ENCODE results near the gene SERINC5.
"Not testable (repeated sequence)": the region's sequence is repeated elsewhere in the genome, so short reads cannot be mapped to it uniquely, and the experiment has no call there.

Gene SERINC5

GRCh38 chr5:80187421-80188090 is 68.3 kb downstream of the SERINC5 start:
- H3K4me3 ChIP-seq (ENCODE audit: low read length in 2 of 2) = no peak overlapping the region
- H3K9ac ChIP-seq (ENCODE audit: low read length in 2 of 2) = no peak overlapping the region
- H3K9me3 ChIP-seq (ENCODE audit: control insufficient read depth in 2 of 2, low read length in 2 of 2) = no peaks in the 10 kb centered on the region
- H3K27me3 ChIP-seq (ENCODE audit: control insufficient read depth in 1 of 2, insufficient read depth in 2 of 2, low read length in 2 of 2) = no peaks in the 10 kb centered on the region
- H3K36me3 ChIP-seq (ENCODE audit: control insufficient read depth in 2 of 2, insufficient read depth in 2 of 2, low read length in 2 of 2) = no peaks in the 10 kb centered on the region
- H3K27ac ChIP-seq (ENCODE audit: low read length) = no peak overlapping the region
- peaks cover 14% of the 10 kb centered on the region for H3K4me1 ChIP-seq (ENCODE audit: control insufficient read depth, insufficient read depth, low read length)

GRCh38 chr5:80185535-80185934 is 70.3 kb downstream of the SERINC5 start:
- H3K9ac ChIP-seq (ENCODE audit: low read length in 2 of 2); H3K9me3 ChIP-seq (ENCODE audit: control insufficient read depth in 2 of 2, low read length in 2 of 2); H3K36me3 ChIP-seq (ENCODE audit: control insufficient read depth in 2 of 2, insufficient read depth in 2 of 2, low read length in 2 of 2); H3K4me1 ChIP-seq (ENCODE audit: control insufficient read depth, insufficient read depth, low read length); H3K4me3 ChIP-seq (ENCODE audit: low read length in 2 of 2); H3K27me3 ChIP-seq (ENCODE audit: control insufficient read depth in 1 of 2, insufficient read depth in 2 of 2, low read length in 2 of 2); H3K27ac ChIP-seq (ENCODE audit: low read length): not testable (repeated sequence)

- Histone ChIP-seq H3K4me1 (ENCODE audit: control insufficient read depth, insufficient read depth, low read length) (no peaks in the 10 kb centered on the region), H3K9me3 (ENCODE audit: control insufficient read depth in 2 of 2, low read length in 2 of 2) (no peaks in the 10 kb centered on the region), H3K27ac (ENCODE audit: low read length) (no peak overlapping the region), H3K27me3 (ENCODE audit: control insufficient read depth in 1 of 2, insufficient read depth in 2 of 2, low read length in 2 of 2) (no peaks in the 10 kb centered on the region), H3K4me3 (ENCODE audit: low read length in 2 of 2) (no peak overlapping the region), H3K36me3 (ENCODE audit: control insufficient read depth in 2 of 2, insufficient read depth in 2 of 2, low read length in 2 of 2) (no peaks in the 10 kb centered on the region), H3K9ac (ENCODE audit: low read length in 2 of 2) (no peak overlapping the region)
Observed at GRCh38 chr5:80185095-80185494, 70.8 kb downstream of the SERINC5 start.

- Histone ChIP-seq H3K27me3 (ENCODE audit: control insufficient read depth in 1 of 2, insufficient read depth in 2 of 2, low read length in 2 of 2) (no peaks in the 10 kb centered on the region), H3K9me3 (ENCODE audit: control insufficient read depth in 2 of 2, low read length in 2 of 2) (no peaks in the 10 kb centered on the region), H3K4me1 (ENCODE audit: control insufficient read depth, insufficient read depth, low read length) (no peaks in the 10 kb centered on the region), H3K27ac (ENCODE audit: low read length) (no peak overlapping the region), H3K36me3 (ENCODE audit: control insufficient read depth in 2 of 2, insufficient read depth in 2 of 2, low read length in 2 of 2) (no peaks in the 10 kb centered on the region), H3K4me3 (ENCODE audit: low read length in 2 of 2) (no peak overlapping the region), H3K9ac (ENCODE audit: low read length in 2 of 2) (no peak overlapping the region)
Observed at GRCh38 chr5:80184235-80185023, 71.4 kb downstream of the SERINC5 start.

GRCh38 chr5:80183728-80184234 is 72.1 kb downstream of the SERINC5 start:
- H3K4me3 ChIP-seq (ENCODE audit: low read length in 2 of 2); H3K27ac ChIP-seq (ENCODE audit: low read length); H3K27me3 ChIP-seq (ENCODE audit: control insufficient read depth in 1 of 2, insufficient read depth in 2 of 2, low read length in 2 of 2); H3K36me3 ChIP-seq (ENCODE audit: control insufficient read depth in 2 of 2, insufficient read depth in 2 of 2, low read length in 2 of 2); H3K4me1 ChIP-seq (ENCODE audit: control insufficient read depth, insufficient read depth, low read length); H3K9ac ChIP-seq (ENCODE audit: low read length in 2 of 2); H3K9me3 ChIP-seq (ENCODE audit: control insufficient read depth in 2 of 2, low read length in 2 of 2): not testable (repeated sequence)

GRCh38 chr5:80182809-80183580 is 72.9 kb downstream of the SERINC5 start:
- Histone ChIP-seq H3K36me3 (ENCODE audit: control insufficient read depth in 2 of 2, insufficient read depth in 2 of 2, low read length in 2 of 2) (no peaks in the 10 kb centered on the region), H3K27me3 (ENCODE audit: control insufficient read depth in 1 of 2, insufficient read depth in 2 of 2, low read length in 2 of 2) (no peaks in the 10 kb centered on the region), H3K4me3 (ENCODE audit: low read length in 2 of 2) (no peak overlapping the region), H3K9ac (ENCODE audit: low read length in 2 of 2) (no peak overlapping the region), H3K9me3 (ENCODE audit: control insufficient read depth in 2 of 2, low read length in 2 of 2) (no peaks in the 10 kb centered on the region), H3K4me1 (ENCODE audit: control insufficient read depth, insufficient read depth, low read length) (no peaks in the 10 kb centered on the region), H3K27ac (ENCODE audit: low read length) (no peak overlapping the region)

GRCh38 chr5:80181618-80182211 is 74.1 kb downstream of the SERINC5 start:
- Histone ChIP-seq H3K27ac (ENCODE audit: low read length) (no peak overlapping the region), H3K4me1 (ENCODE audit: control insufficient read depth, insufficient read depth, low read length) (no peaks in the 10 kb centered on the region), H3K27me3 (ENCODE audit: control insufficient read depth in 1 of 2, insufficient read depth in 2 of 2, low read length in 2 of 2) (no peaks in the 10 kb centered on the region), H3K4me3 (ENCODE audit: low read length in 2 of 2) (no peak overlapping the region), H3K36me3 (ENCODE audit: control insufficient read depth in 2 of 2, insufficient read depth in 2 of 2, low read length in 2 of 2) (peaks cover 0 to 5% of the 10 kb centered on the region in 2 donors), H3K9ac (ENCODE audit: low read length in 2 of 2) (no peak overlapping the region), H3K9me3 (ENCODE audit: control insufficient read depth in 2 of 2, low read length in 2 of 2) (no peaks in the 10 kb centered on the region)

- H3K36me3 ChIP-seq (ENCODE audit: control insufficient read depth in 2 of 2, insufficient read depth in 2 of 2, low read length in 2 of 2) = peaks cover 3 to 10% of the 10 kb centered on the region in 2 donors
- H3K4me3 ChIP-seq (ENCODE audit: low read length in 2 of 2) = no peak overlapping the region
- H3K27ac ChIP-seq (ENCODE audit: low read length) = no peak overlapping the region
- no peak overlapping the region for H3K9ac ChIP-seq (ENCODE audit: low read length in 2 of 2)
- no peaks in the 10 kb centered on the region for H3K27me3 ChIP-seq (ENCODE audit: control insufficient read depth in 1 of 2, insufficient read depth in 2 of 2, low read length in 2 of 2)
- no peaks in the 10 kb centered on the region for H3K9me3 ChIP-seq (ENCODE audit: control insufficient read depth in 2 of 2, low read length in 2 of 2)
- H3K4me1 ChIP-seq (ENCODE audit: control insufficient read depth, insufficient read depth, low read length) = no peaks in the 10 kb centered on the region
Observed at GRCh38 chr5:80177236-80177635, 78.6 kb downstream of the SERINC5 start.

GRCh38 chr5:80175337-80175736 is 80.5 kb downstream of the SERINC5 start:
- no peak overlapping the region for H3K9ac ChIP-seq (ENCODE audit: low read length in 2 of 2)
- H3K4me1 ChIP-seq (ENCODE audit: control insufficient read depth, insufficient read depth, low read length) = no peaks in the 10 kb centered on the region
- no peaks in the 10 kb centered on the region for H3K27me3 ChIP-seq (ENCODE audit: control insufficient read depth in 1 of 2, insufficient read depth in 2 of 2, low read length in 2 of 2)
- no peak overlapping the region for H3K4me3 ChIP-seq (ENCODE audit: low read length in 2 of 2)
- no peaks in the 10 kb centered on the region for H3K9me3 ChIP-seq (ENCODE audit: control insufficient read depth in 2 of 2, low read length in 2 of 2)
- no peak overlapping the region for H3K27ac ChIP-seq (ENCODE audit: low read length)
- peaks cover 3 to 10% of the 10 kb centered on the region in 2 donors for H3K36me3 ChIP-seq (ENCODE audit: control insufficient read depth in 2 of 2, insufficient read depth in 2 of 2, low read length in 2 of 2)

- peaks cover 3 to 10% of the 10 kb centered on the region in 2 donors for H3K36me3 ChIP-seq (ENCODE audit: control insufficient read depth in 2 of 2, insufficient read depth in 2 of 2, low read length in 2 of 2)
- H3K27ac ChIP-seq (ENCODE audit: low read length) = no peak overlapping the region
Observed at GRCh38 chr5:80174790-80175189, 81.1 kb downstream of the SERINC5 start.

More at GRCh38 chr5:80174790-80175189, 81.1 kb downstream of the SERINC5 start:
- no peak overlapping the region for H3K9ac ChIP-seq (ENCODE audit: low read length in 2 of 2)
- H3K4me1 ChIP-seq (ENCODE audit: control insufficient read depth, insufficient read depth, low read length) = no peaks in the 10 kb centered on the region
- no peaks in the 10 kb centered on the region for H3K27me3 ChIP-seq (ENCODE audit: control insufficient read depth in 1 of 2, insufficient read depth in 2 of 2, low read length in 2 of 2)
- no peaks in the 10 kb centered on the region for H3K9me3 ChIP-seq (ENCODE audit: control insufficient read depth in 2 of 2, low read length in 2 of 2)
- no peak overlapping the region for H3K4me3 ChIP-seq (ENCODE audit: low read length in 2 of 2)

Data from stomach smooth muscle (tissue), 2 donors.